ENCODE measurements around the gene ZBTB42. TPM values are rescaled to one million over a fixed set of nuclear protein-coding genes. Genes with fewer than 3 reads are reported as not detected.
A peak's percentile ranks its signal among the peaks of the same experiment; 100 is the strongest.

ZBTB42 gene
- total RNA-seq, 1 experiment from 2014 or later, result 16.5 TPM

DNA sequence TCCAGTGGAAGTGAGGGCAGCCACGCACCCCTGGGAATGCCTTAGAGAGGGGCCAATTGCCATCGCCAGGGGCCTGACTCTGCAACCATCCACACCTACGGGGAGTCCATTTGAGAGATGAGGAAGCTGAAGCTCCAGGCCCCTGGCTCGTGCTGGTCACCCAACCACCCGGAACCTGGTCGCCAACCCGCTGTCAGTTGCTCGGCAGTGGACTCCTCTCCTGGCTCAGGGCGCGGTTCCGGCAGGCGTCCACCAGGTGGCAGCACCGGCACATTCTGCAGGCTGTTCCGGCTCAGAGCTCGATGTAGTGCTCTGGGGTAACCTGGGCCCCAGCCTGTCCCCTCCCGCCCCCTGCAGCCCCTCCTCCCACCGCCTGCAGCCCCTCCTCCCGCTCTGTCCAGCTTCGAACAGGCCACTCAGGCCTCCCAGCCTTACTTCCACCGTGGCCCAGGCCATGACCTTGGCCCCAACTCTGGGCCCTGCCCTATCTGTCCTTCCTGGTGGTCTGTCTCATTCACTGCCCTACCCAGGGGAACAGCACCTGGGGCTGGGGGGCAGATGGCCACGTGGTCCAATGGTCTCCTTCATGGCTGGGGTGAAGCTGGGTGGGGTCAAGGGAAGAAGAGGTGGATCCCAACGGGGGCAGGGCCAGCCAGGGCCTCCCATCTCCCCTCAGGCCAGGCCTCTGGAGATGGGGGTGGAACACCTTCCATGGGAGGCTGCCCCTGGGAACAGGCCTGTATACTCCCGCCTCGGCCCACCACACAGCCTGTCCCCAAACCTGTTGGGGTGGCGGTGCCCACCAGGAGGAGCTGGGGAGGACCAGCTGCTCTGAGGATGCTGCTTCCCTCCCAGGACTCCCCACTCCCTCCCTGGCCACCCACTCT, 32.2 kb upstream of the ZBTB42 start:
- intact Hi-C loops (cut with micrococcal nuclease; ENCODE audit: unreplicated experiment), result loop anchor here (5.0 kb wide), 1 partner anchor 59 kb away; no protein-coding TSS in a partner anchor
- ATAC-seq, result peak; percentile 87
- CTCF ChIA-PET, result interaction anchor here (1.4 to 1.5 kb wide), 2 partner anchors 16 to 58 kb away, joined by 5 to 10 read pairs; partner anchors contain the start of gene SIVA1
- in situ Hi-C loops (cut with HindIII; ENCODE audit: low pct_unique_long_range_greater_than_20kb, low sequenced_read_pairs), result no loop called here
- POLR2A ChIA-PET, result interaction anchor here (0.7 to 0.8 kb wide), 3 partner anchors 11 to 103 kb away, joined by 4 to 6 read pairs (median 5); no protein-coding TSS in a partner anchor
- peak; percentile 45 for DNase-seq (ENCODE audit: low read depth, low spot score)
- no TSS peak for BruUV-seq (replicated peaks)
- H3K27ac ChIP-seq (ENCODE audit: low read length), result peak overlapping the region; percentile 69
- no peaks in the 10 kb centered on the region; the same call in 1 of the 2 replicates for H3K36me3 ChIP-seq (ENCODE audit: control insufficient read depth, insufficient read depth, low read length)
- H3K27me3 ChIP-seq (ENCODE audit: control insufficient read depth, insufficient read depth, low read length), result no peaks in the 10 kb centered on the region
- peak; percentile 21; the same call in 1 of the 2 replicates for TF ChIP-seq POLR2AphosphoS5 (IDR thresholded peaks at IDR 0.05; ENCODE audit: low read depth, low read length)
- TF ChIP-seq, protein P1, sequence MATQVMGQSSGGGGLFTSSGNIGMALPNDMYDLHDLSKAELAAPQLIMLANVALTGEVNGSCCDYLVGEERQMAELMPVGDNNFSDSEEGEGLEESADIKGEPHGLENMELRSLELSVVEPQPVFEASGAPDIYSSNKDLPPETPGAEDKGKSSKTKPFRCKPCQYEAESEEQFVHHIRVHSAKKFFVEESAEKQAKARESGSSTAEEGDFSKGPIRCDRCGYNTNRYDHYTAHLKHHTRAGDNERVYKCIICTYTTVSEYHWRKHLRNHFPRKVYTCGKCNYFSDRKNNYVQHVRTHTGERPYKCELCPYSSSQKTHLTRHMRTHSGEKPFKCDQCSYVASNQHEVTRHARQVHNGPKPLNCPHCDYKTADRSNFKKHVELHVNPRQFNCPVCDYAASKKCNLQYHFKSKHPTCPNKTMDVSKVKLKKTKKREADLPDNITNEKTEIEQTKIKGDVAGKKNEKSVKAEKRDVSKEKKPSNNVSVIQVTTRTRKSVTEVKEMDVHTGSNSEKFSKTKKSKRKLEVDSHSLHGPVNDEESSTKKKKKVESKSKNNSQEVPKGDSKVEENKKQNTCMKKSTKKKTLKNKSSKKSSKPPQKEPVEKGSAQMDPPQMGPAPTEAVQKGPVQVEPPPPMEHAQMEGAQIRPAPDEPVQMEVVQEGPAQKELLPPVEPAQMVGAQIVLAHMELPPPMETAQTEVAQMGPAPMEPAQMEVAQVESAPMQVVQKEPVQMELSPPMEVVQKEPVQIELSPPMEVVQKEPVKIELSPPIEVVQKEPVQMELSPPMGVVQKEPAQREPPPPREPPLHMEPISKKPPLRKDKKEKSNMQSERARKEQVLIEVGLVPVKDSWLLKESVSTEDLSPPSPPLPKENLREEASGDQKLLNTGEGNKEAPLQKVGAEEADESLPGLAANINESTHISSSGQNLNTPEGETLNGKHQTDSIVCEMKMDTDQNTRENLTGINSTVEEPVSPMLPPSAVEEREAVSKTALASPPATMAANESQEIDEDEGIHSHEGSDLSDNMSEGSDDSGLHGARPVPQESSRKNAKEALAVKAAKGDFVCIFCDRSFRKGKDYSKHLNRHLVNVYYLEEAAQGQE (IDR thresholded peaks at IDR 0.05; ENCODE audit: insufficient read depth in 1 of 2, low read depth in 2 of 2, low read length in 1 of 2), result no peak
- 0 out of 2 replicates have a peak, but pooled peaks have one; percentile 7 for TF ChIP-seq SIN3A (IDR thresholded peaks at IDR 0.05; ENCODE audit: borderline replicate concordance, insufficient read depth, low read depth, low read length)
- peak; percentile 89 for TF ChIP-seq CTCF (IDR thresholded peaks at IDR 0.05)
- no peak for TF ChIP-seq TCF7L2 (IDR thresholded peaks at IDR 0.05; ENCODE audit: low read depth, low read length)
- H3K4me3 ChIP-seq (ENCODE audit: low read depth in 2 of 2, low read length in 2 of 2), result no peak overlapping the region
- no peaks in the 10 kb centered on the region for H3K9me3 ChIP-seq (ENCODE audit: control insufficient read depth, insufficient read depth, low read depth, low read length)
- H3K4me1 ChIP-seq (ENCODE audit: control insufficient read depth, insufficient read depth, low read length), result peaks cover 18% of the 10 kb centered on the region

- H3K4me3 ChIP-seq (ENCODE audit: low read depth in 2 of 2, low read length in 2 of 2), result no peak overlapping the region
- in situ Hi-C loops (cut with HindIII; ENCODE audit: low pct_unique_long_range_greater_than_20kb, low sequenced_read_pairs), result no loop called here
- H3K27ac ChIP-seq (ENCODE audit: low read length), result peak overlapping the region; percentile 69; the same call in 1 of the 2 replicates
- H3K4me1 ChIP-seq (ENCODE audit: control insufficient read depth, insufficient read depth, low read length), result peaks cover 18% of the 10 kb centered on the region
- ChIA-PET POLR2A (interaction anchor here (0.8 kb wide), 2 partner anchors 12 to 51 kb away, joined by 4 to 5 read pairs; no protein-coding TSS in a partner anchor), CTCF (interaction anchor here (0.7 to 1.5 kb wide), 2 partner anchors 51 to 57 kb away, joined by 3 to 10 read pairs; no protein-coding TSS in a partner anchor)
- ATAC-seq (0 out of 2 replicates have a peak, but pooled peaks have one; percentile 3), DNase-seq (ENCODE audit: low read depth, low spot score) (no peak)
- H3K27me3 ChIP-seq (ENCODE audit: control insufficient read depth, insufficient read depth, low read length), result no peaks in the 10 kb centered on the region
- intact Hi-C loops (cut with micrococcal nuclease; ENCODE audit: unreplicated experiment), result loop anchor here (5.0 kb wide), 1 partner anchor 58 kb away; no protein-coding TSS in a partner anchor
- H3K36me3 ChIP-seq (ENCODE audit: control insufficient read depth, insufficient read depth, low read length), result no peaks in the 10 kb centered on the region; the same call in 1 of the 2 replicates
- BruUV-seq (replicated peaks), result TSS peak; percentile 95
- TF ChIP-seq SIN3A (IDR thresholded peaks at IDR 0.05; ENCODE audit: borderline replicate concordance, insufficient read depth, low read depth, low read length), result no peak
- TF ChIP-seq POLR2AphosphoS5 (IDR thresholded peaks at IDR 0.05; ENCODE audit: low read depth, low read length), result 0 out of 2 replicates have a peak, but pooled peaks have one; percentile 3
- no peaks in the 10 kb centered on the region for H3K9me3 ChIP-seq (ENCODE audit: control insufficient read depth, insufficient read depth, low read depth, low read length)
Observed at GRCh38 chr14:104769324-104770071, 31.4 kb upstream of the ZBTB42 start.
